ENCODE data around the gene RAP1A. TPM values are rescaled to one million over a fixed set of nuclear protein-coding genes. Genes with fewer than 3 reads are reported as not detected.

The RAP1A gene
- polyA plus RNA-seq, 1 donor (not counting 4 experiments of a cell fraction or from before 2014, with no cell fraction given), result 70.3 TPM

- Histone ChIP-seq H3K4me2 (ENCODE audit: control insufficient read depth, extremely low read depth, insufficient read depth, low read depth, low read length) (no peak overlapping the region), H2AFZ (ENCODE audit: control insufficient read depth, low read length) (no peak overlapping the region), H3K79me2 (ENCODE audit: control insufficient read depth, insufficient read depth, low read length) (no peaks in the 10 kb centered on the region), H3K27me3 (ENCODE audit: control insufficient read depth, extremely low read depth, insufficient read depth, low read length) (no peaks in the 10 kb centered on the region), H3K4me3 (ENCODE audit: control insufficient read depth in 2 of 3, extremely low read depth in 1 of 3, insufficient read depth in 2 of 3, low read depth in 1 of 3, low read length in 3 of 3) (no peak overlapping the region), H3K9me3 (ENCODE audit: control insufficient read depth, low read depth, low read length) (no peaks in the 10 kb centered on the region), H3K9me1 (ENCODE audit: control insufficient read depth, extremely low read depth, insufficient read depth, low read length) (no peaks in the 10 kb centered on the region), H3K36me3 (ENCODE audit: control insufficient read depth in 2 of 2, extremely low read depth in 1 of 2, insufficient read depth in 2 of 2, low read length in 2 of 2) (no peaks in the 10 kb centered on the region), H3K4me1 (ENCODE audit: control insufficient read depth, extremely low read depth, insufficient read depth, low read length) (peaks cover 14% of the 10 kb centered on the region), H4K20me1 (ENCODE audit: control insufficient read depth, extremely low read depth, insufficient read depth, low read length) (no peaks in the 10 kb centered on the region), H3K9ac (ENCODE audit: control insufficient read depth, extremely low read depth, insufficient read depth, low read length) (no peak overlapping the region), H3K27ac (ENCODE audit: control insufficient read depth, insufficient read depth, low read length) (no peak overlapping the region)
- FAIRE-seq (no peak), DNase-seq (ENCODE audit: low read depth, low spot score) (no peak)
- dilution Hi-C loops (cut with MboI; ENCODE audit: extremely low pct_ligation_motif_present, low sequenced_read_pairs), result no loop called here
- TF ChIP-seq EZH2 (IDR thresholded peaks at IDR 0.05; ENCODE audit: low read length) (no peak), CTCF (optimal IDR thresholded peaks at IDR 0.05 in 1 of 3, IDR thresholded peaks at IDR 0.05 in 1 of 3, conservative IDR thresholded peaks at IDR 0.05 in 1 of 3; ENCODE audit: extremely low read depth in 1 of 3, insufficient read depth in 2 of 3, low read length in 3 of 3) (no peak)
These were observed 113.1 kb downstream of the RAP1A start for GRCh38 chr1:111732718-111733117.

GRCh38 chr1:111733183-111733991 lies 113.8 kb downstream of the RAP1A start:
- Histone ChIP-seq H3K27me3 (ENCODE audit: control insufficient read depth, extremely low read depth, insufficient read depth, low read length) (no peaks in the 10 kb centered on the region), H3K79me2 (ENCODE audit: control insufficient read depth, insufficient read depth, low read length) (no peaks in the 10 kb centered on the region), H3K9me3 (ENCODE audit: control insufficient read depth, low read depth, low read length) (no peaks in the 10 kb centered on the region), H3K9me1 (ENCODE audit: control insufficient read depth, extremely low read depth, insufficient read depth, low read length) (no peaks in the 10 kb centered on the region), H3K36me3 (ENCODE audit: control insufficient read depth in 2 of 2, extremely low read depth in 1 of 2, insufficient read depth in 2 of 2, low read length in 2 of 2) (no peaks in the 10 kb centered on the region), H3K27ac (ENCODE audit: control insufficient read depth, insufficient read depth, low read length) (no peak overlapping the region), H2AFZ (ENCODE audit: control insufficient read depth, low read length) (no peak overlapping the region), H3K4me3 (ENCODE audit: control insufficient read depth in 2 of 3, extremely low read depth in 1 of 3, insufficient read depth in 2 of 3, low read depth in 1 of 3, low read length in 3 of 3) (no peak overlapping the region), H3K9ac (ENCODE audit: control insufficient read depth, extremely low read depth, insufficient read depth, low read length) (no peak overlapping the region), H3K4me2 (ENCODE audit: control insufficient read depth, extremely low read depth, insufficient read depth, low read depth, low read length) (peak overlapping the region; percentile 17), H3K4me1 (ENCODE audit: control insufficient read depth, extremely low read depth, insufficient read depth, low read length) (peaks cover 20% of the 10 kb centered on the region), H4K20me1 (ENCODE audit: control insufficient read depth, extremely low read depth, insufficient read depth, low read length) (no peaks in the 10 kb centered on the region)
- dilution Hi-C loops (cut with MboI; ENCODE audit: extremely low pct_ligation_motif_present, low sequenced_read_pairs), result no loop called here
- FAIRE-seq (peak; percentile 29), DNase-seq (ENCODE audit: low read depth, low spot score) (no peak)
- TF ChIP-seq EZH2 (IDR thresholded peaks at IDR 0.05; ENCODE audit: low read length) (no peak), CTCF (optimal IDR thresholded peaks at IDR 0.05 in 1 of 3, IDR thresholded peaks at IDR 0.05 in 1 of 3, conservative IDR thresholded peaks at IDR 0.05 in 1 of 3; ENCODE audit: extremely low read depth in 1 of 3, insufficient read depth in 2 of 3, low read length in 3 of 3) (no peak)
